Smooth muscle cell (in vitro differentiated cells): ENCODE measurements around the gene SLK. TPM values are rescaled to one million over a fixed set of nuclear protein-coding genes. Genes with fewer than 3 reads are reported as not detected.

ENCODE experiments used
- DNase-seq: peaks from one replicate; lab custom pipeline; 2025; ENCODE audit not compliant: unreplicated experiment; lab: John Stamatoyannopoulos, UW
- H2AFZ ChIP-seq: fragments of 200-600 bp; sonication (generic); 2 replicates; pipeline ENCODE4 v1.6.0; 2016; ENCODE audit warnings: antibody characterized with exemption, low read depth, mild to moderate bottlenecking
- H3F3A ChIP-seq: fragments of 200-600 bp; sonication (generic); 2 replicates; pipeline ENCODE4 v1.6.0; 2017; ENCODE audit warnings: antibody characterized with exemption, low read depth
- H3K27ac ChIP-seq: fragments of 200-600 bp; sonication (generic); 2 replicates; pipeline ENCODE4 v1.5.1; 2016; ENCODE audit warnings: low read depth, mild to moderate bottlenecking
- H3K27me3 ChIP-seq: fragments of 200-600 bp; sonication (generic); 2 replicates; pipeline ENCODE4 v1.6.1; 2016; ENCODE audit warnings: low read depth, mild to moderate bottlenecking
- H3K36me3 ChIP-seq: fragments of 200-600 bp; sonication (generic); 2 replicates; pipeline ENCODE4 v1.5.1; 2016; ENCODE audit warnings: low read depth
- H3K4me1 ChIP-seq: fragments of 200-600 bp; sonication (generic); 2 replicates; pipeline ENCODE4 v1.5.1; 2016; ENCODE audit warnings: low read depth
- H3K4me2 ChIP-seq: fragments of 200-600 bp; sonication (generic); 2 replicates; pipeline ENCODE4 v1.6.0; 2016; ENCODE audit warnings: mild to moderate bottlenecking
- H3K4me3 ChIP-seq: fragments of 200-600 bp; sonication (generic); 2 replicates; pipeline ENCODE4 v1.5.1; 2016; ENCODE audit warnings: mild to moderate bottlenecking
- H3K79me2 ChIP-seq: fragments of 200-600 bp; sonication (generic); 2 replicates; pipeline ENCODE4 v1.6.0; 2016; ENCODE audit warnings: low read depth, mild to moderate bottlenecking
- H3K9ac ChIP-seq: fragments of 200-600 bp; sonication (generic); 2 replicates; pipeline ENCODE4 v1.6.0; 2016; ENCODE audit warnings: low read depth
- H3K9me3 ChIP-seq: fragments of 200-600 bp; sonication (generic); replicated peaks from 2 replicates; pipeline ENCODE4 v1.5.1; 2016; ENCODE audit warnings: low read depth
- H4K20me1 ChIP-seq: fragments of 200-600 bp; sonication (generic); 2 replicates; pipeline ENCODE4 v1.6.0; 2016; ENCODE audit warnings: low read depth
- WGBS: methylation state at CpG from one replicate; pipeline ENCODE4 v1.1.7; 2016; ENCODE audit warnings: low lambda C conversion rate; 5-methylcytosine and 5-hydroxymethylcytosine counted together
- polyA plus RNA-seq: library from polyadenylated mRNA; unstranded; fragments of >200 nt; fragmentation: Nextera tagmentation; extraction: Ambion mirVana; gene quantifications from 2 replicates; pipeline ENCODE4 v1.2.1, GENCODE V29; 2016
- total RNA-seq: library from RNA; depleted of rRNA; stranded (reverse); fragments of >200 nt; gene quantifications from 2 replicates; pipeline ENCODE4 v1.2.3, GENCODE V29; 2014
- TF ChIP-seq, protein P1 (sequence below): fragments of 200-600 bp; sonication (generic); IDR thresholded peaks from 2 replicates; pipeline ENCODE4 v1.5.1; 2017; ENCODE audit warnings: borderline replicate concordance, mild to moderate bottlenecking, antibody characterized with exemption; ENCODE audit not compliant: insufficient read depth, poor library complexity, severe bottlenecking

SLK gene
- total and polyA plus RNA-seq, 2 experiments from 2014 or later: 15.5 to 45.7 TPM

DNA sequence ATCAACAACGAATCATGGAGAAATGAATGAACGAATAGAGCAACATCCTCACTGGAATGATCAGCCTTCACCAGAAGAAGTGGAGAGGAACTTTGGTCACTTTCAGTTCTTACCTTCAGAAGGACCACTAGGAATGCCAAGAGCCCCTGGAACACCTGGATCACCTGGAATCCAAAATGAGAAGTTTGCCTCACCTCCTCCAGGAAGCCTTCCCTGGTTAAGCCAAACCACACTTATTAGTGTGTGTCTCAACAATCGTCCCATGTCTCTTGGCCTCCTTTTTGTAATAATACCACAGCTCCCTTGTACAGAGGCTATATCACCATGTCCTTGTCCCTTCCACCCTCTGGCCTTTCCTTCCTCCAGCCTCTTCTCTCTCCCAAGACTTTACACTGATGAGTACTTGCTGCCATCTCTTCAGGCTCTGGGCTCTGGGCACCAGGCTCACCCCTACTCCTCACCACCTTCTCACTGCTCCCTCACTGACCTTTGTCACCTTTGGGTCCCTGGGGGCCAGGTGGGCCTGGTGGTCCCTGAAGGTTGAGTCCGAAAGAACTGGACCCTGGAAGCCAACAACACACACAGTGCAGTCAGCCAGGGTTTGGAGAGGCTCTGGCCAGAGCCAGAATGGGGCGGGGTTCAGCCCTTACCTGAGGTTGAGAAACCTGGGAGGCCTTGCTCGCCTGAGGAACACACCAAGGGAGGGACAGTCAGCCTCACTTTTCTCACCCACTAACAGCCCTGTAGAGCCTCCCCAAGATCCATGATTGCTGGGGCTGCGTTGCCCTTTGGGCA, 72.2 kb downstream of the SLK start:
- H3K27me3 ChIP-seq: no peaks in the 10 kb centered on the region
- TF ChIP-seq, protein P1, sequence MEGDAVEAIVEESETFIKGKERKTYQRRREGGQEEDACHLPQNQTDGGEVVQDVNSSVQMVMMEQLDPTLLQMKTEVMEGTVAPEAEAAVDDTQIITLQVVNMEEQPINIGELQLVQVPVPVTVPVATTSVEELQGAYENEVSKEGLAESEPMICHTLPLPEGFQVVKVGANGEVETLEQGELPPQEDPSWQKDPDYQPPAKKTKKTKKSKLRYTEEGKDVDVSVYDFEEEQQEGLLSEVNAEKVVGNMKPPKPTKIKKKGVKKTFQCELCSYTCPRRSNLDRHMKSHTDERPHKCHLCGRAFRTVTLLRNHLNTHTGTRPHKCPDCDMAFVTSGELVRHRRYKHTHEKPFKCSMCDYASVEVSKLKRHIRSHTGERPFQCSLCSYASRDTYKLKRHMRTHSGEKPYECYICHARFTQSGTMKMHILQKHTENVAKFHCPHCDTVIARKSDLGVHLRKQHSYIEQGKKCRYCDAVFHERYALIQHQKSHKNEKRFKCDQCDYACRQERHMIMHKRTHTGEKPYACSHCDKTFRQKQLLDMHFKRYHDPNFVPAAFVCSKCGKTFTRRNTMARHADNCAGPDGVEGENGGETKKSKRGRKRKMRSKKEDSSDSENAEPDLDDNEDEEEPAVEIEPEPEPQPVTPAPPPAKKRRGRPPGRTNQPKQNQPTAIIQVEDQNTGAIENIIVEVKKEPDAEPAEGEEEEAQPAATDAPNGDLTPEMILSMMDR: no peak
- 93% methylated on average over 7 of the region's 7 CpGs for WGBS
- no peaks in the 10 kb centered on the region for H4K20me1 ChIP-seq
- H2AFZ ChIP-seq: no peak overlapping the region
- H3F3A ChIP-seq: no peaks in the 10 kb centered on the region
- H3K4me3 ChIP-seq: no peak overlapping the region
- no peak for DNase-seq
- H3K4me1 ChIP-seq: no peaks in the 10 kb centered on the region
- H3K9ac ChIP-seq: no peak overlapping the region
- no peaks in the 10 kb centered on the region for H3K9me3 ChIP-seq
- no peaks in the 10 kb centered on the region for H3K36me3 ChIP-seq
- no peak overlapping the region for H3K27ac ChIP-seq
- no peaks in the 10 kb centered on the region for H3K79me2 ChIP-seq
- no peak overlapping the region for H3K4me2 ChIP-seq

DNA sequence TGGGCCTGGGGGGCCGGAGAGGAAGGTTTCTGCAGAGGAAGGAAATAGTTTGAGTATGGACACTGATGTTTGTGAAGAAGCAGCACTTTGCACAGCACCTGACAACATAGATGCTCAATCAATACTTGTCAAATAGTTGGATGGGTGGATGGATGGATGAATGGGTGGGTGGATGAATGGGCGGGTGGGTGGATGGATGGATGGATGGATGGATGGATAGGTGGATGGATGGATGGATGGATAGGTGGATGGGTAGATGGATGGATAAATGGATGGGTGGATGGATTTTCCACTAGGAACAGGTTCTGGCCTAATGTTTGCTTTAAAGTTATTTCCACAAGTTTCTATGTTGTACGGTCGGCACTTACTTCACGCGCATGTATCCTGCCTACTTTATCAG, 73.4 kb downstream of the SLK start:
- no peaks in the 10 kb centered on the region for H3K4me1 ChIP-seq
- WGBS: 90% methylated on average over 6 of the region's 6 CpGs
- no peaks in the 10 kb centered on the region for H3F3A ChIP-seq
- no peaks in the 10 kb centered on the region for H3K9me3 ChIP-seq
- no peak overlapping the region for H2AFZ ChIP-seq
- no peak for DNase-seq
- H3K79me2 ChIP-seq: no peaks in the 10 kb centered on the region
- H4K20me1 ChIP-seq: no peaks in the 10 kb centered on the region
- H3K4me2 ChIP-seq: no peak overlapping the region
- H3K27me3 ChIP-seq: no peaks in the 10 kb centered on the region
- no peak overlapping the region for H3K4me3 ChIP-seq
- TF ChIP-seq, protein P1: no peak
- no peak overlapping the region for H3K27ac ChIP-seq
- H3K36me3 ChIP-seq: no peaks in the 10 kb centered on the region
- H3K9ac ChIP-seq: no peak overlapping the region

DNA sequence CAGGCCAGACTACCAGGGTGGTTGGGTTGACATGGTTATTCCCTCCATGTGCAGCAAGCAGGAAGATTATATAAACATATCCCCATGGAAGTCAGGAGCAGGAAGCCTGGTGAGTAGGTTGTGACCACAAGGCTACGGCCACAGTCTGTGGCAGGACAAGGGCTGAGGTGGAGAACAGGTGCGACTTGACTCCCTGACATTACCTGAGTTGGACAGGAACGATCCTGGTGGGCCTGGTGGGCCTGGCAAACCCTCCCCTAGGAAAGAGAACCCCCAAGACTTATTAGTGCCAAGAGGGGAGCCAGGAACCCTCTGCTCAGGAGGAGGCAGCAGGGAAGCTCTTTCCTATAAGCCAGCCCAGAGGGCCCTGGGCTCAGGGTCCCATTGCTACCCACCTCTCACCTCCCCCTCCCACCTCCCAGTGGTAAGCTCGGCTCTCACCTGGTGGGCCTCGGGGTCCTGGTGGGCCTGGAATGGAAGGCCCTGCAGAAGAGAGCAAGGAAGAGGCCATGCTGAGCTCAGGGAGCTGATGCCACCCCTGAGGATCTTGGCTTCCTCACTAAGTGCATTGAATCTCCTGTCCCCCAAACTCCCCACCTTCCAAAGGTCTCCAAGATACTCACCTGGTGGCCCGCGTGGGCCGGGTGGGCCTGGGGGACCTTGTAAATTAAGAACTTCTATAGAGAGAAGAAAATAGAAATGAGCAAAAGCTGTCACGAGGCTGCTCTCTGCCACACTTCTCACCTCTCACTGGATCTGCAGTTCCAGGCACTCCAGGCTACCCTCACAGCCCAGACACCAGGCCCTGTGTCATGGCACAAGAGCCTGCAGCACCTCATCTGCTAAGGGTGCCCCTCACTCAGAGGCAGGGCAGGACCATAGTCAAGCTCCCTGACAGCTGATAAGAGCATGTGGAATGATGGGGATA, 74.2 kb downstream of the SLK start:
- H3K4me1 ChIP-seq: peaks cover 4% of the 10 kb centered on the region
- no peak overlapping the region for H3K27ac ChIP-seq
- H3K9me3 ChIP-seq: no peaks in the 10 kb centered on the region
- TF ChIP-seq, protein P1: no peak
- H2AFZ ChIP-seq: no peak overlapping the region
- no peak overlapping the region for H3K4me3 ChIP-seq
- WGBS: 88% methylated on average over 9 of the region's 9 CpGs
- no peak overlapping the region for H3K9ac ChIP-seq
- H4K20me1 ChIP-seq: no peaks in the 10 kb centered on the region
- H3K36me3 ChIP-seq: no peaks in the 10 kb centered on the region
- no peak for DNase-seq
- no peaks in the 10 kb centered on the region for H3F3A ChIP-seq
- no peak overlapping the region for H3K4me2 ChIP-seq
- H3K27me3 ChIP-seq: no peaks in the 10 kb centered on the region
- no peaks in the 10 kb centered on the region for H3K79me2 ChIP-seq
